Germinal center (tissue), 1 donor: ENCODE results near the gene GNG11.
"Not testable (repeated sequence)": the region's sequence is repeated elsewhere in the genome, so short reads cannot be mapped to it uniquely, and the experiment has no call there.

ENCODE experiments used
- DNase-seq: peaks from one replicate; pipeline ENCODE4 v3.0.0; 2012; ENCODE audit warnings: mixed read lengths, low spot score

The GNG11 gene

GRCh38 chr7:93921607-93922566 is at the start of gene GNG11:
GNG11 (plus strand) TSS chr7:93921735; CDS start chr7:93922138, 403 bp downstream.
- DNase-seq: peak; percentile 4

GRCh38 chr7:93873998-93874574 is 47.4 kb upstream of the GNG11 start:
- DNase-seq: no peak

GRCh38 chr7:93877742-93878141 is 43.8 kb upstream of the GNG11 start:
- DNase-seq: no peak

DNA sequence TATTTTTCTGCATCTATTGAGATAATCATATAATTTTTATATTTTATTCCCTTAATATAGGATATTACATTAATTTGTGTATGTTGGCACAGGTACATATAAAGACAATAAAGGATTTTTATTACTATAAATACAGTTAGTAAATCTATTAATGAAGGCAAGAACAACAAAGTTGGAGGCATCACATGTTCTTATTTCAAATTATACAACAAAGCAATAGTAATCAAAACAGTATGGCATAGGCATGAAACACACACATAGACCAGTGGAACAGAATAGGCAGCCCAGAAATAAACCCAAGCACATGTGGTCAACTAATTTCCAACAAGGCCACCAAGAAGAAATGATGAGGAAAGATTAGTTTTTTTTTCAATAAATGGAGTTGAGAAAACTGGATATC is 42.2 kb upstream of the GNG11 start:
- no peak for DNase-seq

GRCh38 chr7:93882468-93882867 is 39.1 kb upstream of the GNG11 start:
- DNase-seq: no peak

GRCh38 chr7:93883078-93883916 is 38.2 kb upstream of the GNG11 start:
- DNase-seq: no peak

GRCh38 chr7:93883917-93884345 is 37.6 kb upstream of the GNG11 start:
- no peak for DNase-seq

GRCh38 chr7:93884541-93884940 is 37.0 kb upstream of the GNG11 start:
- DNase-seq: no peak

- DNase-seq: no peak
These were observed 32.3 kb upstream of the GNG11 start for GRCh38 chr7:93889261-93889660.

DNA sequence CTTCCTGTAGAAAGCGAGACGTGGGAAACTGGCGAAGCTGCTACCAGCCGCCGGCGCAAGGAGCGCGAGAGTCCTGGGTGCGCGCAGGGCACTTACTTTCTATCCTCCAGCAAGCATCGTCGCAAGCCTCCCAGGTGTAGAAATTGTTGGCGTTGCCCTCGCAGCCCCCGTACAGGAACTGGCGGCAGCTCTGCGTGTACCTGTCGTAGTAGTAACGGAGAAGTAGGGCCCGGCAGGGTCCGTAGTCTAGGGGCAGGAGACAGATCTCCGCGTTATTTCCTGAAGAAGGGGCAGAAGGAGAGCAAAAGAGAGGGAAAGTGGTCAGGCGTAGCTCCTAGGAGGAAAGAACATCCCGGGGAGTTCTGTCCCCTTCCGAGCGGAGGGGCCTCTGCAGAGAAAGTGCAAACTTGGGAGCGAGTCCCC is 31.5 kb upstream of the GNG11 start:
- peak; percentile 2 for DNase-seq

GRCh38 chr7:93890464-93891068 is 31.0 kb upstream of the GNG11 start, which contains the start of gene TFPI2:
TFPI2 (minus strand) TSS chr7:93890753; CDS start chr7:93890678, 75 bp downstream.
- peak; percentile 6 for DNase-seq

- DNase-seq: no peak
These were observed 27.1 kb upstream of the GNG11 start for GRCh38 chr7:93894426-93894825.

DNA sequence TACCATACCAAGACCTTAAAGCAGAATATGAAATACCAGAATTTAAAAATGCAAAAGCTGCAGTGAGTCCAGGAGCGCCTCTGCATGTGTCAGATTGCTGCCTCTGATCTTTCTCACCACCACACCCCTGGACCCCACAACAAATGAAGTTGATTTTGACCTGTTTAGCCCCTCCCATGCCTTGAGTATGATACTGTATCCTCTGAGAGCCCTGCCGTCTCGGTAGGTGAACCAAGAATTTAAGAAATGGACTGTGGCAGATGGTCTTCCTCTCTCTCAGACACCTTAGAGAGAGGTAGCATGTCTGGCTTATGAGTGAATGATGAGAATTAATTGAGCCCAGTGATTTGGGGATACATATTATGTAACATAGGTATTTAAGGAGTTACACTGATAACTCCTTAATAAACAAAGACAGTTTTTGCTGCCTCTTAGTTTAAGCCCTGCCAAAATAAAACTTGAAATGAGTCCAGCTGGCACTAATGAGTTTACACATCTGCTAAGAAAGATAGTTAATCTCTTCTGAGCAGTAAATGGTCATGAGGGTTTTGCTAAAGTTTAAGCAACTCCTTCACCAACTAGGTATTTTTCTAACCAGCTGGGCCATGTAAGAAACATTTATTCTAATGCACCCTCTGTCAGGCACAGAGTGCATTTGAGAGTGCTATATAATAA is 26.4 kb upstream of the GNG11 start:
- DNase-seq: no peak

DNA sequence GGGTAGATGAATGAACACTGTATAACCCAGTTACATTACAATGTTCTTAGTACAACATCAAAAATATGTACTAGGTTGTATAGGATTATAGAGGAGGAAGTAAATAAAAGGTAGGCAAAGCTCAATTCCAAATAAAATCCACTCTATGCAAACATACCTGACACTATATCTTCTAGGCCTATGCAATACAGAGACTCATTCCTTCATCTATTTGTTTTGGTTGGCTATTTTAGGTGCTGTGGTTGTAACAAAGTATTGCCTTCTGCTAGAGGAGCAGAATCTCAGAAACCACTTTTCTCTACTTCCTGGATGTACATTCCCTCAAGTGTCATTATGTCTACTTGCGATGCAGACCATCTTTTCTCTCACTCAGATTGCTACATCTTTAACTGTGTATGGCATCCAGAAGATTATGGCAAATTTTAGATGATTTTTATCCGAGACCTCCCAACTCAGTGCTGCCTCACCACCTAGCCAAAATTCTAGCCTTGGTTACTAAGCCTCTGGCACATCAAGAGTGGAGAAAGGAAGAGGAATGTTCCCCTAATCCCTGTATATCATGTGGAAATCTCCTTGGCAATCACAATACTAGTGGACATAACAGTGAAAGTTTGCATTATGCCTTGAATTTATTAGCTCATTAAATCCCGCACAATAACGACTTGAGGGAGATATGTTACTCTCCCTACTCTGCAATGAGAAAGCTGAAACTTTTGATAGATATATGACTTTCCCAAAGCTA is 25.5 kb upstream of the GNG11 start:
- DNase-seq: no peak

- DNase-seq: no peak
These were observed 23.9 kb upstream of the GNG11 start for GRCh38 chr7:93897680-93898079.

GRCh38 chr7:93902777-93903423 is 18.6 kb upstream of the GNG11 start:
- DNase-seq: peak; percentile 16

GRCh38 chr7:93906267-93906666 is 15.3 kb upstream of the GNG11 start, which contains the start of gene GNGT1:
GNGT1 (plus strand) TSS chr7:93906567; CDS start chr7:93906747, 180 bp downstream.
- DNase-seq: no peak

DNA sequence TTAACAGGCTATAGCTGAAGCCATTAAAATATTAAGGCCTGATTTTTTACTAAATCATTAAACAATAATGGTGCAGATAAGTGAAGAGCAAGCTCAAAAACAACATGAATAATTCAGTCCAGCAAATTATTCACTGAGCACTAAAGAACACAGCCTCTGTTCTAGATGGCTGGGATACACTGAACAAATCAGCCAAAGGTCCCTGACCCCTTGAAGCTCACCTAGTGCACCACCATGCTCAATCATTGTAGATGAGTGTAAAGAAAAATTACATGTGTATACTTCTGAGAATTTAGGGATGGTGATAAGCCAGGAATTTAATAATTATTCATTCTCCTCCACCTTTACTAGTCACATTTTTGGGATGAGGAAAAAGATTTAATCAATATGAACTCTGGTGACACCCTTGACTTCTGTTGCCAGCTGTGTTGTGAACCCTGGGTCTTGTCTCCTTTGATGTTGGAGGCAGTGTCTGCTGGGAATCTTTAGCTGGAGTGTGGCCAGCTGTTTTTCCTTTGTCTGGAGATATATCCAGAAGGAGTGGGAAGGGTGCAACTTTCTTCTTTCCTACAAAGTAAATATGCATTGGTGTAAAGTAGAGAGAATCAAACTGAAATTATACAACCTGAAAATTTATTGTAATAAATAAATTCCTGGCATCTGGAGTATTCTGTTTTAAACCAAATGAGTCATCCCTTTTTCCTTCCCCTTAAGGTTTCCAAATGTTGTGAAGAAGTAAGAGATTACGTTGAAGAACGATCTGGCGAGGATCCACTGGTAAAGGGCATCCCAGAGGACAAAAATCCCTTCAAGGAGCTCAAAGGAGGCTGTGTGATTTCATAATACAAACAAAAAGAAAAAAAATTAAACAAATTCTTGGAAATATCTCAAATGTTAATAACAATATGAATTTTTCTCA is 11.2 kb upstream of the GNG11 start:
- DNase-seq: no peak

GRCh38 chr7:93911242-93911641 is 10.3 kb upstream of the GNG11 start:
- DNase-seq: not testable (repeated sequence)
